HG03442 (cell line): ENCODE measurements around the gene CDH22.

Experiments used
- ATAC-seq: cut with Tn5 transposase; IDR thresholded peaks from one replicate; pipeline ENCODE4 v1.9.1; 2021; ENCODE audit warnings: mild to moderate bottlenecking, moderate library complexity; ENCODE audit not compliant: unreplicated experiment

Gene CDH22

DNA sequence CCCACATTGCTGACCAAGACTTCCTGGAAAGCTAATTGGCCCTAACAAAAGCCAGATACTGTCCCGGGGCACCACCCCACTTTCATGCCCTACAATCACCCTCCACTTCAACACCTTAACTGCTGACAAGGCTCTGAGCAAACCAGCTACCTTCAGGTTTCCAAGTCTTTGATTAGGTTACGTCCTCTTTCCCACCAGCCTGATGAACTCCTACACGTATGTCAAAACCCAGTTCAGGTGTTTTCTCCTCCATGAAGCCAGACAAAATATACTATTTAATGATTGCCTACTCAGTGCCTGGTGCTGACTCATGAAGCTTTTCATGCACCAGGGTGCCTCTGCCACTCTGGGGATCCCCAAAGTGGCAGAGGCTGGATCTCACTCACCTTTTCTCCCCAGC, 58.6 kb downstream of the CDH22 start:
- no peak for ATAC-seq

DNA sequence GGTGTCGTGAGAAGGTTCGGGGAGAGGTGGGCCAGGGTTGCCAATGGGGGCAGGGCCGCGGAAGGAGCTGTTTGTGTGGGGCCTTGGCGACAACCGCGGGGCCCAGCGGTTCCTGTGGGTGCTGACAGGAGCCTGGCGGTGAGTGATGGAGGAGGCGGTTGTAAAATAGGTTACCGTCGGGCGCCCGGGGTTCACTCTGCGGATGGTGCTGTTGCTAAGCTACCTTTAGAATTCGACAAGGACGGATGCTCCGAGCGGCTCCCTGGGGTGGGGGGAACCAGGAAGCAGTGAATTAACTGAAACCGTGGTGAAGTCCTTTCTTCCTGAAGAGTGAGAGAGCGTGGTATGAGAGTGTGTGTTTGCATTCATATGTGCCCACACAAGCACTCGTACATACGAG, 61.7 kb downstream of the CDH22 start:
- ATAC-seq = no peak

GRCh38 chr20:46243707-46244628, 64.3 kb downstream of the CDH22 start:
- ATAC-seq = no peak

DNA sequence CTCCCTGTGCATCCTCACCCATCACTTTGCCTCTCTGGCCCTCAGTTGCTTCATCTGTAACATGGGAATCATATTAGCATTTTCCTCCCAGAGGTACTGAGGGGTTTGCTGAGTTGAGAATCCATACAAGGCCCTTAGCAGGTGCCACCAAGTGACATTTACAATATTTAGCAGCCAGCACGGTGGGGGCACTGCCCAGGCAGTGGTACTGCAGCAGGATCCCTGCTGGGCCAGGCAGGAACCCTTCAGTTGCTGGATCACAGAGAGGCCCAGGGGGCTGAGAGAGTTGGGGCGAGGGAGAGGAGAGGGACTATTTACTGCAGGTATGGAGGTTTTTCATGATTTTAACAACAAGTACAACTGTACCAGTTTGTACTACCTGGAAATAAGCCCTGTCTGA, 65.9 kb downstream of the CDH22 start:
- ATAC-seq = no peak

DNA sequence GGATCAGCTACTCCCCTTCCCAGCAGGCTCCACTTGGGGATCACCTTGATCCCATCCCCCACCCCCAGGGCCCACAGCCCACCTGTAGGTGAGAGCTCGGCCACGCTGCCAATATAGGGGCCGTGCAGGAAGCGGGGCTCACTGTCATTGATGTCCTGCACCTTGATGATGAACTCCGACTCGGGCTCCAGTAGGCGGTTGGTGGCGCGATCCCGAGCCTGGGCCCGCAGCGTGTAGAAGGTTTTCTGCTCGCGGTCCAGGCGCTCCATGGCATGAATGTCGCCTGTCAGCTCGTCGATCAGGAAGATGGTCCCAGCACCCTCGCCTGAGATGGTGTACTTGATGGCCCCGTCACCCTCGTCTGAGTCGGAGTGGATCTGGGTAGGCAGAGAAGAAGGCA, 67.4 kb downstream of the CDH22 start:
- ATAC-seq = no peak

DNA sequence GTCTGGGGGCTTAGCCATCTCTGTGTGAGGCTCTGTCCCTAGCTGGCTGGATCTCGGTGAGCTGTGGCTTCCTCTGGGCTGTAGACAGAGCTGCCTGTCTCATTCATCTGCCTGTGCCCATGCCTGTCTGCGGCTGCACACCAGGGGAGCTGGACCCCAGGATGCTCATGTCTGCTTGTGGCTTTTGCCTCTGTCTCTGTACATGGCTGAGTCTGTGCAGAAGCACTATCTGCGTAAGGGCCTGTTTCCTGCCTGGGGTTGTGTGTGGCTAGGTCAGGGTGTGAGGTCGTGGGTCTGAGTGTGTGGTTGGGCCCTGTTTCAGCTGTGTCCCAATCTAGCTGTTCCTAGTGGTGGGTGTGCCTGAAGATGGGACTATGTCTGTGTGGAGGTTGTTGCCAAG, 68.2 kb downstream of the CDH22 start:
- no peak for ATAC-seq

DNA sequence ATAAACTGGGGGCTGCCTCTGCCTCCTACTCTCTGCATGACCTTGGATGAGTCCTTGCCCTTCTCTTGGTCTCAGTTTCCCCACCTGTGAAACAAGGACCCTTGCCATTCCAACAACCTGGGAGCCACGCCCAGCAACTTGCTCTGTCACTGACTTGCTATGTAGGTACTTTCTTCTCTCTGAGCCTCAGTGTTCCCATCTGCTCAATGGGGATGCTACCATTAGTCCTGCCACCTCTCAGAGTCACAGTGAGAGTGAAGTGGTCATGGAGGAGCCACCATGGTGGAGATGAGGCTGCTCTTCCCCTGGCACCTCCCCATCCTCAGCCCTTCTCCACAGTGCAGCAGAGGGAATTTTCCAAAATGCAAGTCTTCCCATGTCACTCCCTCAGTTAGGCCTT, 70.6 kb downstream of the CDH22 start:
- ATAC-seq = no peak

DNA sequence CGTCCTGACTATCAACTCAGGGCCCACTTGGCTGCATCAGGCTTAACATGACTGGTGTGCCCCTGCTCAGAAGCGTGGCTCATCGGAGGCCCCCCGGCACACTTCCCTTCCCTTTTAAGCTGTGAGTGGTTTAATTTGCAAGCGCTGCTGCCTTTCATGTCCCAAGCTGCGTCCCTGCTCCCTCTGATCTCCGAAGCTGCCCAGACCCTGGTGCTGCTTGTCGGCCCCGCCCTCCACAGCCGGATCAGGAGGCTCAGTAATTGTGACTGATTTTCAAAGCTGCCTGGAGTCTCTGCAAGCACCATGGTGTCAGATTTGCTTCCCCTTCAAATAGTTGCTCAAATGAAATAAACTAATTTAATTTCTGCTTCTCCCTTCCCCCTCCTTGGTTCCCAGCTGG, 71.1 kb downstream of the CDH22 start:
- no peak for ATAC-seq

DNA sequence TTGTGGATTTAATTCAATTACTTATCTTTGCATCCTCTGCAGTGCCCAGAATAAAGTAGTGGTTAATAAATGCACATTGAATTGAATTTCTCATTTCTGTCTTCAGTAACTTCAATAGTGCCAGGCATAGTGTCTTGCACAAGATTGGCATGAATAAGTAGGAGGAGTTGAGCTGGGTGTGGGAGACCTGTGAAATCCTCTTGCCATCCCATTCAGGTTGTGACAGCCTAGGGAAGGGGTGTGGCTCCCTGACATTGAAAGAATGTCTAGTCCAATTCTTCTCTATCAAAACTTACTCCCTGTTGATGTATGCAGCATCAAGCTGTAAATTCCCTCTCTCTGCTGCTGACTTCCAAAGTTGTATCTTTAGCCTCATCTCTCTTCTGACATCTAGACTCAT, 73.2 kb downstream of the CDH22 start:
- no peak for ATAC-seq

DNA sequence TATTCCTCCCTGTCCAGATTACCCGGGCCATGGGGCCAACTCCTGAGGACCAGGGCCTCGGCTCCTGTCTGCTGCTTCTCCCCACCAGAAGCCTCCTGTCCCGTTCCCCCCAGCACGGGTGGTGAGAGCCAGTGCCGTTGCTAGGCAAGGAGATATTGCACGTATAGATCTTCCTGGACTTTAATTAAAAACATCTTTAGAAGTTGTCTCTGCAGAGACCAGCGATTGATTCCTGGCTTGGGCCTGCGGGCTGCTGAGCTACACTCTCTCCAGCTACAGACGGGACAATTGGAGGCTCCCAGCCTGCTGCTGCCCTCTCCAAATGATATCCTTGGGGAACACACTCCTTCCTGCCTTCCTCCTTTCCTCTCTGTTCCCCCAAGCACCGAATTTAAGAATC, 74.6 kb downstream of the CDH22 start:
- ATAC-seq = no peak

DNA sequence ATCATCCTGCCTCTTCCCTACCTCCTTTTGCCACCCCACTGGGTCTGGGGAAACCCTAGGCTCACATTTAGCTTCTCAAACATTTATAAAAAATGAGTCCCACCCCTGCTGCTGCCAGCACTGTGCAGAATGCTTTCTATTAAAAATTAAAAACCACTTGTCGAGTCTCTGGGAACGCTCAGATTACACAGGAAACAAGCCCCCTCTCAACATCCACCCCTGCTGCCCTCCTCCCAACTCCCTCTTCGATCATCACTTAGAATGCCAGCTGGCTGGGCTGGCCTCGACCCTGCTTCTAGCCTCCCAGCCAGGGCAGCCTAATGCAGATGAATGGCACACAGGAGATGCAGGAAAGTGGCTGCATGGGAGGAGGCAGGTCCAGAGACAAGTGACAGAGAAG, 75.8 kb downstream of the CDH22 start:
- ATAC-seq = no peak

DNA sequence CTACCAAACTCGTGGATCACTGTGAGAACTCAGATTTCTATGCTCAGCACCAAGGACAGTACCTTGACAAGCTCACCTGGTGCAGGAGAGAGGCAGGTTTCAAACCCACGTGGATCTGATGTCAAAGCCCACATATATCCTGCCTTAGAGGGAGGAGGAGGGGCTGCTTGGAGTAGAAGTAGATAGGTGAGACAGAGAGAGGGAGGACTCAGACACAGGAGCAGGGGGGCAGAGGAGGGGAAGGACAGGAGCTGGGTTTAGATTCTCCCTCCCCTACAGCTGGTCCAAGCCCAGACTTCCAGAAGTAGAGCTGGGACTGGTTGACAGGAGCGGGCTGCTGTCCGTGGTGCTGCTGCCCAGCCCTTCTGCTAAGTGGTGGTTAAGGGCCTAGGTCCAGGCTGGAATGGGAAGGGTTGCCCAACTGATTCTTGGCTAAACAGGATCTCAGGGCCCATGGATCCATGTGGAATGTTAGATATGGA, 77.5 kb downstream of the CDH22 start:
- no peak for ATAC-seq

- no peak for ATAC-seq
These were observed 78.2 kb downstream of the CDH22 start for GRCh38 chr20:46230106-46230491.

- no peak for ATAC-seq
These were observed 78.7 kb downstream of the CDH22 start for GRCh38 chr20:46229478-46230105.

DNA sequence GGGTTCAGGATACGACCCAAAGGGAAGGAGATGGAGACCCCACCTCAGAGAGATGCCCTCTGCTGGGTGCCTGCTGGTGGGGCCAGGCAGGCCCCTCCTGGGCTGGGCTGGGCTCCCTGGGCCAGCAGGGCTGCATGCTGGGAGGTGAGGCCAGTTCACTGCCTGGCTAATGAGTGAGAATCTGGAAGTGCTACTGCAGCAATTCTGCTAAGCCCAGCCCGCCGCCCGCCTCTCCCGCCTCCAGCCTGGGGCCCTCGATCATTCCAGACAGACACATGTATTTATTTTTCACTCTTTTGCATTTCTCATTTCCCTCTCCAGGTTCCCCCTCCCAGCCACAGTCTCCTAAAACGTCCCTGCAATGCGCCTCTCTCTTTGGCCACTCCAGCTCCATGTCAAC, 79.6 kb downstream of the CDH22 start:
- no peak for ATAC-seq

DNA sequence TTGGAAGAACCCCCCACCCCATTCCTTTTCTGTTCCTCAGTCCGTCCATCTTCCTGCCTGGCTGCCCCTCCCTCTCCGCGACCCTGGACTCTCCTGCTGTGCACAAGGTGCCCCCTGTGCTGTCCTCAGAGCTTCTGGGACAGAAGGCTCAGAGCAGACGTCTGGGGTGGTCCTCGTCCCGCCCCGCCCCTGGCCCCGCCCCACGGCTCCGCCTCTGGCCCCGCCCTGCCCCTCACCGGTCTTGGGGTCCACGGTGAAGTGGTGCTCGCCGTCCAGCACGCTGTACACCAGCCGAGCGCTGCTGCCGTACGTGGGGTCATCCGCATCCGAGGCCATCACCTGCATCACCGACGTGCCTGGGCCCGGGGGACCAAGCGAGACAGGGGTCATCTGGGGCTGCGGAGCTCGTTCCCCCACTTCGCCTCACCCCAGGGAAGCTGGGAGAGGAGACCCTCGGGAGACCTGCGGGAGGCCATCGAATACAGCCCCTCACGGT, 81.0 kb downstream of the CDH22 start:
- no peak for ATAC-seq

DNA sequence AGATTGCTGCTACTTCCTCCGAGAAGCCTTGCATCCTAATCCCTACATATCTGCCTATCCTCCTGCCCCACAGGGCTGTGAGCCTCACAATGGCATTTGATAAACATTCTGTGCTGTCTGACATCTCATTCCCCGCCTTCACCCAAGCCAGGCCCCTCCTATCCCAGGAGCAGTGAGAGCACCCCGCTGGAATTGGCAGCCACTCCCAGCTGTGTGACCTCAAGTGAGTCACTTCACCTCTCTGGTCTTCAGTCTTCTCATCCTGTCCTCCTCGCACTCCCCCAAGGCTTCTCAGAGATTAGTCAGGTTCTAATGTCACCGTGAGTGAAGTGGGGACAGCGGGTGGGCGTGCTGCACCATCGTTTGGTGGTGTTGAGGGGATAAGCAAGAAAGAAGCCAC, 81.7 kb downstream of the CDH22 start:
- ATAC-seq = no peak

- ATAC-seq = no peak
These were observed 85.7 kb downstream of the CDH22 start for GRCh38 chr20:46222521-46223007.

- ATAC-seq = no peak
These were observed 87.0 kb downstream of the CDH22 start for GRCh38 chr20:46221256-46221833.

- no peak for ATAC-seq
These were observed 87.7 kb downstream of the CDH22 start for GRCh38 chr20:46220455-46221207.

- no peak for ATAC-seq
These were observed 88.4 kb downstream of the CDH22 start for GRCh38 chr20:46219920-46220319.
